ENCODE data around the gene NIF3L1. TPM values are rescaled to one million over a fixed set of nuclear protein-coding genes. Genes with fewer than 3 reads are reported as not detected.

The NIF3L1 gene, protein sequence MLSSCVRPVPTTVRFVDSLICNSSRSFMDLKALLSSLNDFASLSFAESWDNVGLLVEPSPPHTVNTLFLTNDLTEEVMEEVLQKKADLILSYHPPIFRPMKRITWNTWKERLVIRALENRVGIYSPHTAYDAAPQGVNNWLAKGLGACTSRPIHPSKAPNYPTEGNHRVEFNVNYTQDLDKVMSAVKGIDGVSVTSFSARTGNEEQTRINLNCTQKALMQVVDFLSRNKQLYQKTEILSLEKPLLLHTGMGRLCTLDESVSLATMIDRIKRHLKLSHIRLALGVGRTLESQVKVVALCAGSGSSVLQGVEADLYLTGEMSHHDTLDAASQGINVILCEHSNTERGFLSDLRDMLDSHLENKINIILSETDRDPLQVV
- 57.7 and 87.3 TPM in 2 replicates for total RNA-seq (2014; rRNA removed; shearing (Covaris generic); ENCODE audit: low replicate concordance)

- in situ Hi-C loops (cut with HindIII; ENCODE audit: low pct_unique_long_range_greater_than_20kb, low sequenced_read_pairs): no loop called here
- peak; percentile 98 for DNase-seq (ENCODE audit: low read depth)
Measured at GRCh38 chr2:200888704-200889625, at the start of gene NIF3L1, which contains the start of gene PPIL3. NIF3L1 (plus strand) TSS chr2:200889371; CDS start chr2:200891944, 2,573 bp downstream. PPIL3 (minus strand) TSS chr2:200889077; CDS start chr2:200887615, 1,462 bp downstream.

DNA sequence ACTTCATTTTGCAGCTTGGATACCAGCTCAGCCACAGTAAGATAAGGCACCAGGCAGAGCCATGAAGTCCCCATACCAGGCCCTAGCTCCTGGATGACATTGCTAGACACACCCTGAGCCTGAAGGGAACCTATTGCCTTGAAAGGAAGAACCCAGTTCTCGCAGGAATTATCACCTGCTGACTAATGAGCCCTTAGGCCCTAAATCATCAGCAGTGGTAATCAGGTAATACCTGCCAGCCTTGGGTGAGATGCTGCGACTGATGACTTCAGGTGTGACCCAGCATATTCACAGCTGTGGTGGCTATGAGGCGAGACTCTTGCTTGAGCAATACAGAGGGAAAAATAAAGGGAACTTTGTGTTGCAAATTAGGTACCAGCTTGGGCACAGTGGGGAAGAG lies 49.7 kb upstream of the NIF3L1 start:
- no peak for DNase-seq (ENCODE audit: low read depth)
- in situ Hi-C loops (cut with HindIII; ENCODE audit: low pct_unique_long_range_greater_than_20kb, low sequenced_read_pairs): no loop called here

GRCh38 chr2:200843993-200844948 lies 44.9 kb upstream of the NIF3L1 start:
- in situ Hi-C loops (cut with HindIII; ENCODE audit: low pct_unique_long_range_greater_than_20kb, low sequenced_read_pairs): no loop called here
- no peak for DNase-seq (ENCODE audit: low read depth)

DNA sequence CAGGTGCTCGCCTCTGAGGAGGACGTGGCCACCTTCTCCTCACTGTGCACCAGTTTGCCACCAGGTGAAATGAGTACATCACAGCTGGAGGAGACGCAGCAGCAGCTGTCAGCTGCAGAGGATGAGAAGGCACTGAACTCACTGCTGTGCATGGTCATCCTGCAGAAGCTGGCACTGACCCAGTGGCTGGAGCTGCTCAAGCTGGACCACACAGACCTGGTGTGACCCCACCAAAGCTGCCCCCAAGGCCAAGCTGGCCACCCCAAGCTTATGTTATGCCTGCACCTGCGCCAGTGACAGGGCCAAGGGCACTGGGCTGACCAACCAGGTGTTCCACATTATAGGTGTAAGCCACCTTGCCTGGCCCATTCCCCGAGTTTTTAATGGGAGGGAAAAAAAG lies 44.0 kb upstream of the NIF3L1 start:
- no peak for DNase-seq (ENCODE audit: low read depth)
- in situ Hi-C loops (cut with HindIII; ENCODE audit: low pct_unique_long_range_greater_than_20kb, low sequenced_read_pairs): no loop called here

- in situ Hi-C loops (cut with HindIII; ENCODE audit: low pct_unique_long_range_greater_than_20kb, low sequenced_read_pairs): no loop called here
- no peak for DNase-seq (ENCODE audit: low read depth)
Measured at GRCh38 chr2:200845669-200846325, 43.4 kb upstream of the NIF3L1 start.

DNA sequence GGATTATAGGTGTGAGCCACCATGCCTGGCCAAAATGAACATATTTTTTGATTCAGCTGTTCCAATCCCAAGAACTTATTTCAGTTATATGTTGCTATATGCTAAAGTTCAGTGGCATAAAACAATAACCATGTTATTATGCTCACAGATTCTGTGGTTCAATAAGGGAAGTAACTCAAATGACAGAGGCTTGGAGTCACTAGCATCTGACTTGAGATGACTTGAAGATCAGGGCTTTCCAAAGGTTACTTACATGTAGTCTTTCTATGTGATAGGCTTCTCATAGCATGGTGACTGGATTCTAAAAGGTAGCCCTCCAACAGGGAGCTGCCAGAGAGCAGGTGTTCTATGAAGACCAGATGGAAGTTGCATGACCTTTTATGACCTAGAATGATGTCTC lies 41.9 kb upstream of the NIF3L1 start:
- DNase-seq (ENCODE audit: low read depth): no peak
- in situ Hi-C loops (cut with HindIII; ENCODE audit: low pct_unique_long_range_greater_than_20kb, low sequenced_read_pairs): no loop called here

GRCh38 chr2:200847939-200848338 lies 41.2 kb upstream of the NIF3L1 start:
- in situ Hi-C loops (cut with HindIII; ENCODE audit: low pct_unique_long_range_greater_than_20kb, low sequenced_read_pairs): no loop called here
- DNase-seq (ENCODE audit: low read depth): no peak

DNA sequence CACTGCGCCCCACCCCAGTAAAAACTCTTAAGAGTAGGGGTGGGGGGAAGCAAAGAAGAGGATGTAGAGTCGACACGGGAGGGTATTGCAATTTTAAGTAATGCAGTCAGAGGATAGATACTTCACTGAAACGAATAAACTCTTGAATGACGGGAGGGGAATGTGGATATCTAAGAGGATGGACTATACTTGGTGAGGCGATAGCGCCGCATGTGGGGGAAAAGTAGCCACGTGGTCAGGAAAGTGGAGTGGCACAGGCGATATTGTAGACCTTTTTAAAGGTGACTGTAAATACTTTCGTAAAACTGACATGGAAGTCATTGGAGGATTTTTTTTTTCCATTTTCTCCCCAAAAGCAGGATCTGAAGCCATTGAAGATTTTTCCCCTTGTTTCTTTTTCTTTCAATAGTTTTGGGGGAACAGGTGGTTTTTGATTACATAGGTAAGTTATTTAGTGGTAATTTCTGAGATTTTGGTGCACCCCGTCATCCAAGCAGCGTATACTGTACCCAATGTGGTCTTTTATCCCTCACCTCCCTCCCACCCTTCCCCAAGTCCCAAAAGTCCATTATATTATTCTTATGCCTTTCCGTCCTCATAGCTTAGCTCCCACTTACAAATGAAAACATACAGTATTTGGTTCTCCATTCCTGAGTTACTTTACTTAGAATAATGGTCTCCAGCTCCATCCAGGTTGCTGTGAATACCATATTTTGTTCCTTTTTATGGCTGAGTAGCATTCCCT lies 38.5 kb upstream of the NIF3L1 start:
- in situ Hi-C loops (cut with HindIII; ENCODE audit: low pct_unique_long_range_greater_than_20kb, low sequenced_read_pairs): no loop called here
- DNase-seq (ENCODE audit: low read depth): no peak

DNA sequence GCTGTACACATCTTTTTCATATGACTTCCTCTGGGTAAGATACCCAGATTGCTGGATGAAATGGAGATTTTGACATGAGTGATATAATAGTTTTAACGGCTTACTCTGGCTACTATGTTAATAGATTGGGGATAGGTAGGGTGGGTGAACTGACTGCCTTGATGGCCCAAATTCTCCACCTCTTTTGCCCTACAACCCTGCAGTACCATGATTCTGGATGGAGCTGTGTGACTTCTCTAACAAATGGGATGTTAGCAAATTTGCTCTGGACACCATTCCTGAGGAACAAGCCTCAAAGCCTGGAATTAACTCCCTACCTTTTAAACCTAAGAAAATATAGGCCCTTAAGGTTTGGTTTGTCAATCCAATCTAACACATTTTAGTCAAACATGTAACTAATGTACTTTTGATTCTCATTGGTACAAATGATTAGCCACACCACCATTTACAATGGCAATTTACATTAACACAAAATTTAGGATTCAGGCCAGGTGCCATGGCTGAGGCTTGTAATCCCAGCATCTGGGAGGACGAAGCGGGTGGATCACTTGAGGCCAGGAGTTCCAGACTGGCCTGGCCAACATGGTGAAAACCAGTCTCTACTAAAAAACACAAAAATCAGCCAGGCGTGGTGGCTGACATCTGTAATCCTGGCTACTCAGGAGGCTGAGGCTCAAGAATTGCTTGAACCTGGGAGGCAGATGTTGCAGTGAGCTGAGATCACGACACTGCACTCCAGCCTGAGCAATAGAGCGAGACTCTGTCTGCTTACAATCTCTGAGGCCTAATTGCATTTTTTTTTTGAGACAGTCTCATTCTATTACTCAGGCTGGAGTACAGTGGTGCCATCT lies 37.5 kb upstream of the NIF3L1 start:
- DNase-seq (ENCODE audit: low read depth): no peak
- in situ Hi-C loops (cut with HindIII; ENCODE audit: low pct_unique_long_range_greater_than_20kb, low sequenced_read_pairs): no loop called here

- in situ Hi-C loops (cut with HindIII; ENCODE audit: low pct_unique_long_range_greater_than_20kb, low sequenced_read_pairs): no loop called here
Measured at GRCh38 chr2:200852605-200853004, 36.6 kb upstream of the NIF3L1 start.

GRCh38 chr2:200856806-200857205 lies 32.4 kb upstream of the NIF3L1 start:
- in situ Hi-C loops (cut with HindIII; ENCODE audit: low pct_unique_long_range_greater_than_20kb, low sequenced_read_pairs): no loop called here
- no peak for DNase-seq (ENCODE audit: low read depth)

More at GRCh38 chr2:200852605-200853004, 36.6 kb upstream of the NIF3L1 start:
- DNase-seq (ENCODE audit: low read depth): no peak

DNA sequence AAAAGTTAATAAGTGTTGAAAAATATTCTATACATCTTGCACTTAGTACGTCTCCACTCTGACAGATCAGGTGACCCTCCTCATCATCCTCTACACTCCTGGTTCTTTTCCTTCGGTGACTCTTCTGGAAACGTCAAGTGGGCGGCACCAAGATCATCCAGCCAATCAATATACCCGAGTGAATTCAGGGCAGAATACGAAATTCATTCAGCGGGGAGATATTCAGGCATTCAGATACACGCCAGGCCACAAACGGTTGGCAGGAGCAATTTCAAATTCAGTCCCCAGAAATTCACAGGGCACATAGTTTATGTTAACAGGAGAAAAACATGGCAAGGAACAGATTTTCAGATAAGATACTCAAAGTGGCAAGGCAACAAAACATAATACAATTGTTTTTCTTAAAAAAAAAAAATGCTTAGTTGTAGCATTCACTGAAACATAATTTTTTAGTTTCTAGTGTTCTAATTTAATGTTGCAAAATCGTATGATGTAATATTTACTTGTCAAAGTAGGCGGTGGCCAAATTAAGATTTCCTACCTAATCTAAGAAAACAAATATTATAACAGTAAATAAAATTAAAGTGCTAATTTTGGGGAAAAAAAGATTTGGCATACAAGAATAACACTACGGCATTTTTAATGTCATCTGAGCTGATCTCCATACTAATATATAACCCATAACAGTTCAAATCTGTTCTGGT lies 28.9 kb upstream of the NIF3L1 start:
- in situ Hi-C loops (cut with HindIII; ENCODE audit: low pct_unique_long_range_greater_than_20kb, low sequenced_read_pairs): no loop called here
- DNase-seq (ENCODE audit: low read depth): no peak

- DNase-seq (ENCODE audit: low read depth): no peak
- in situ Hi-C loops (cut with HindIII; ENCODE audit: low pct_unique_long_range_greater_than_20kb, low sequenced_read_pairs): no loop called here
Measured at GRCh38 chr2:200861617-200862155, 27.5 kb upstream of the NIF3L1 start.

GRCh38 chr2:200862532-200863000 lies 26.6 kb upstream of the NIF3L1 start:
- in situ Hi-C loops (cut with HindIII; ENCODE audit: low pct_unique_long_range_greater_than_20kb, low sequenced_read_pairs): no loop called here

DNA sequence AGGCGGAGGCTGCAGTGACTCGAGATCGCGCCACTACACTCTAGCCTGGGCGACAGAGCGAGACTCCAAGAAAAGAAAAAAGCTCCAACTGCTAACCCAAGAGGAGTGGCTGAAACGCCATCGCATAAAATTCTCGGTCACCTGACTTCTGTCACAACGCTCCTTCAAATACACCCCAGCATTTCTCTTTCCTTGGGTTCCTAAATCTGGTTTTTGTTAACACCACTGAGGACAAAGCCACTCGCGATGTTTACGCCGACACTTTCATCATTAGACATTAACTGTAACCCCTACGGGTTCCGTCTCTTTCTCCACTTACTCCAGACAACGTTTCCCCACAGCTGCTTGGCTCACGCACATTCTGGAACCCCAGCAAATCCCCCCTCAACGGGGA lies 25.4 kb upstream of the NIF3L1 start:
- in situ Hi-C loops (cut with HindIII; ENCODE audit: low pct_unique_long_range_greater_than_20kb, low sequenced_read_pairs): no loop called here
- DNase-seq (ENCODE audit: low read depth): peak; percentile 71

More at GRCh38 chr2:200862532-200863000, 26.6 kb upstream of the NIF3L1 start:
- peak; percentile 71 for DNase-seq (ENCODE audit: low read depth)
